NCI-H524 treated with DMSO at 0.1 percent for 48 hours (cell line): ENCODE data around the gene KRT85.
A peak's percentile ranks its signal among the peaks of the same experiment; 100 is the strongest.
"Not testable (repeated sequence)": the region's sequence is repeated elsewhere in the genome, so short reads cannot be mapped to it uniquely, and the experiment has no call there.

Experiments used
- DNase-seq: peaks from one replicate; lab custom pipeline; 2025; lab: John Stamatoyannopoulos, UW

Gene KRT85

GRCh38 chr12:52366738-52367485 is at the start of gene KRT85:
TSS of gene KRT85 (minus strand) at chr12:52367481. CDS start at chr12:52367405, 76 bp downstream.
- no peak for DNase-seq

GRCh38 chr12:52416795-52417194 is 49.5 kb upstream of the KRT85 start:
- no peak for DNase-seq

- DNase-seq: no peak
These were observed 48.8 kb upstream of the KRT85 start for GRCh38 chr12:52415870-52416750.

- no peak for DNase-seq
These were observed 47.7 kb upstream of the KRT85 start for GRCh38 chr12:52414936-52415335.

DNA sequence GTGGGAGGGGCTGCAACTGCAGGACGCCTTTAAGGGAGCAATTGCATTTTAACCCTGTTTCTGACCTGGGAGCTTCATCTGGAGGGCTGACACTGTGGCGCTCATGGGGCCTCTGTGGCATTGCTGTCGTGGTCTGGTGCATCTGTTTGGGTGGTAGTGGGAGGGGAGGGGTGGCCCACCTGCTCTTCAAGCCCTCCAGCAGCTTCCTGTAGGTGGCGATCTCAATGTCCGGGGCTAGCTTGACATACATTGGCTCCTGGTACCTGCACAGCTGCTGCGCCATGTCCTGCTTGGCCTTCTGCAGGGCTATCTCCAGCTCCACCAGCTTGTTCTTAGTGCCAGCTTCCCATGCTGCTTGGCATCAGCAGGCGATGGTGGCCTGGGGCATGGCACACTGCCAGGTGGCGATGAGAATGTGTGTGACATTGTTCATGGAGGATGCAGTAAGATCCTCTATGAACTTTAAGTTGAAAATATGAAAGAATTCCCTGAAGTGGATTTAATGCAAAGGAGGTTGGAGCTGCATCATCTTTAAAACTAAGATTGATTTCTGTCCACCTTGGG is 46.6 kb upstream of the KRT85 start:
- DNase-seq: no peak

GRCh38 chr12:52413202-52413601 is 45.9 kb upstream of the KRT85 start:
- no peak for DNase-seq

DNA sequence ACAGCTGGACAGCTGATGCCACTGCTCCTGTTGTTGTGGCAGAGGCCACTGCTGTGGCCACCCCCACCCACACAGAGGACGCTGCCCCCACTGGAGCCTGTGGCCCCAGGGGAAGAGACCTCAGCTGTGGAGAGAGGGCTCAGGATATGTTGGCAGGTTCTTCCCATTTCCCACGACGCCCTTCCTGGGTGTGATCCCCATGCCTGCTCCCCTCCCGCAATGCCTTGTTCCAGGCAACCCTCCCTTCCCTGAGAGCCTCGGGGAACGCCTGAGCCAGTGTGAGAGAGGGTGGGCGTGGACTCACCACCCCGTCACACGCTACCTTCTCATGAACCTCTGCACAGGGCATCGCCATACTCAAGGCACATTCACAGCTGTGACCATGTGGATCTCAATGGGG is 44.5 kb upstream of the KRT85 start:
- no peak for DNase-seq

DNA sequence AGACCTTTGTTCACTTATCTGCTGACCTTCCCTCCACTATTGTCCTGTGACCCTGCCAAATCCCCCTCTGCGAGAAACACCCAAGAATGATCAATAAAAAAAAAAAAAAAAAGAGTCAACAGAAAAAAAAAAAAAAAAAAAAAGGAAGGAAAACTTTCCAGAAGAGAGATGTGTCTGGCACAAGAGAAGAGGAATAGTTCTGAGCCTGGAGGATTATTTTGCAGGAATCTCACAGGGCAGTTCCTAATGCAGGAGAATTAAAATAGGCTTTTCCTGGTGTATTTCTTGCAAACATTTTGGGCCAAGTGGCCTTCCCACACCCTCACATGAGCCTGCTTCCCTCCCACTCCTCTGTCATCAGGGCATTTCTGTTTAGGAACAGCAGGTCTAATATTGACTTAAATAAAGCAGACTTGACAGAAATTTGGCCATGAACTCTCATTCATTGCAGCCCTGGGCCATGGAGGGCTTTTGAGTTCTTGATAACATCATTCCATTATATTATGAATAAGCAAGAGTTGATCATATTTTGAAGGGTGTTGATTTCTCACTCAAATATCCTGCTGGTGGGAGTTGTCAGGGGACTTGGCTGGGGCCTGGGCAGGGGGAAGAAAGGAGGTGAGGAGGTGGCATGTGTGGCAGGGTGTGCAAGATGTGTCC is 43.4 kb upstream of the KRT85 start:
- not testable (repeated sequence) for DNase-seq

GRCh38 chr12:52407918-52408317 is 40.6 kb upstream of the KRT85 start:
- no peak for DNase-seq

DNA sequence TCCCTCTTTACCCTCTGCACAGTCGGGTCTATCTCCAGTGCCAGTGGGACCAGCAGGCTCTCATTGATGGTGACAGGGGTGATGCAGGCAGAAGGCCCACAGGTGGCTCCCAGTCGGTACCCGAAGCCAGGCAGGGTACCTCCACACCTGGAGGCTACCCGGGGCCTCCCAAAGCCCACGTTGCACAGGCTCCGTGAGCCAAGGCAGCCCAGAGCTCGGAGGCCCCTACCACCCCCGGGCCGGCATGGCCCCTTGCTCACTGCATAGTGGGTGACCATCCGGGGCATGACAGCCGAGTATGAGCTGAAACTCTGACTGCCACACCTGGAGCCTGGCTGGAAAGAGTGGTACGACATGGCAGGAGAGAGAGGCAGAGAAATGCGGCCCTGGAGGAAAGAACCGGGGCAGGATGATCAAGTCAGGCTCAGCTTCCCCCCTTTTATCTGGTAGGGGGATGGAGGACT is 38.7 kb upstream of the KRT85 start, which contains the start of gene KRT82:
KRT82 (minus strand) TSS at position 414 of the 464 bp plus-strand sequence; CDS start at position 356, 58 bp downstream.
- no peak for DNase-seq

GRCh38 chr12:52404951-52405350 is 37.7 kb upstream of the KRT85 start:
- DNase-seq: no peak

DNA sequence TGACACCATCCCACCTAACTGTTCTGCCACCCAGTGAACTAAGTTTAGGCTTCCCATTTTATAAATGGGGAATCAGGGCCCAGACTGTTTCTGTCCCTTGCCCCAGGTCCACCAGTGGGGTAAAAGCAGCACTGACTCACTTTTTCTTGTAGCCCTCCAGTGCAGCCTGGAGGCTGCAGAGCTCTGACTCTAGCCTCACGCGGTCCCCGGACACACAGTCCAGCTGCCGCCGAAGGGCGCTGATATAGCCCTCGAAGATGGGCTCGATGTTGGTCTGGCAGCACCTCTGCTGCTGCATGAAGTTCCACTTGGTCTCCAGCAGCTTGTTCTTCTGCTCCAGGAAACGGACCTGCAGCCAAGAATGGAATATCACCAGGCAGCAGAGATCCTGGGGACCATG is 36.3 kb upstream of the KRT85 start:
- DNase-seq: no peak

DNA sequence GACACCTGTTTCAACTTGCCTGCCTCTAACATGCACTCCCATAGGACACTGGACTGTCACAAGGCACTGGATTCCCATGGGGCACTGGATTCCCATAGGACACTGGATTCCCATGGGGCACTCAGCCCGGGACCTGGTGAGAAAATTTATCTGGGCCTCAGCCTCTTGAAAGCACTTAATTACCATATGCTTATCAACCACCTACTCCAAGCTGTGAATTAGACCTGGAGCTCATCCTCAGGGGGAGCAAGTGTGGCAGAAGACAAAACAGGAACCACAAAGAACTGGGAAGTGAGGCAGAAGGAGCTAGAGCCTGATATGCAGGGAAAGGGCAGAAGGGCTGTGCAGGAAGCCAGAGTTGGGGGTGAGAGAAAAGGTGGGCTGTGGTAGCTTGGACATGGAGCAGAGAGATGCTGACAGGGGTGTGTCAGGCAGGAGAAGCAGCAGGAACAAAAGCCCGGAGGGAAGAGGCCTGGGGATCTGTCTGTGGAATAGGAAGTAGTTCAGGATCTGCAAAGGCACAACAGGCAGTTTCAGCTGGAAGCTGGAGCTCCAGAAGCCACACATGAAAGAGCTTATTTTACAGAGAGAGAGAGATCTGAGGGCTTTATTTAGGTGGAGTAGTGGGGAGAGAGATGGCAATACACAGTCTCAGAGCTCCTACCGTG is 35.7 kb upstream of the KRT85 start:
- no peak for DNase-seq

- no peak for DNase-seq
These were observed 35.1 kb upstream of the KRT85 start for GRCh38 chr12:52402377-52402776.

DNA sequence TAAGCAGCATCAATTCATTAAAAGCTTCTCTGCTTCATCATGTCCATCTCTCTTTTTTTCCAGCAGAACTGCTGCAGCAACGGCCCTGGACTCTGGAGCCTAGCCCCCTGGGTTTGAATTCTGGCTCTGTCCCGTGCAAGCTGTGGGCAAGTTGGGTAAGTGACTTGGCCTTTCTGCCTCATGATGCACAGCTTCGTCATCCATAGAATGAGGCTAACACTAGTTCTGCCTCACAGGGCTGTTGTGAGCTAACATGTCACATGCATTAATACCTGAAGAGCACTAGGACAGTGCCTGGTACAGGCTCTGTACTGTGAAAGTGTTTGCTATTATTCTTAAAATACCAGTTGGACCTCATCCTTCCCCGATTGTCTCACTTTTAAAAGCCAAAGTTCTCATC is 34.6 kb upstream of the KRT85 start:
- no peak for DNase-seq

- no peak for DNase-seq
These were observed 34.2 kb upstream of the KRT85 start for GRCh38 chr12:52401526-52401925.

DNA sequence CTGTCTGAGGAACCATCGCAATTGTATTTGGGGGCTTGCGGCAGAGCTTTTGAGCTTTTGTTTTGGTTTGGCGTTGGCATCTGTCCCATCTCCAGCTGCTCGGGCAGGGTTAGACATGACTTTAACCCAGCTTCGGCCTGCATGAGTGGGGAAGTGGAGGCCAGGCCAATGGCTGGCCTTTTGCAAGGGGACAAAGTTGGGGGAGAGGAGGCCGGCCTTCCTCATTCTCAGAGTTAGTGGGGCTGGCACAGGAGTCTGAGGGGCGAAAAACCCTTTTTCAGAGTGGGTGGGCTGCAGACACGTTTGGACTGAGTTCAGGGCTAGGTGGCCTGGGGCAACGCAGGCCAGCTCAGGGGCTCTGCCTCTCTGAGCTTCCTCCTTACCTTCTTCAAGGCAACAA is 33.6 kb upstream of the KRT85 start:
- DNase-seq: no peak

DNA sequence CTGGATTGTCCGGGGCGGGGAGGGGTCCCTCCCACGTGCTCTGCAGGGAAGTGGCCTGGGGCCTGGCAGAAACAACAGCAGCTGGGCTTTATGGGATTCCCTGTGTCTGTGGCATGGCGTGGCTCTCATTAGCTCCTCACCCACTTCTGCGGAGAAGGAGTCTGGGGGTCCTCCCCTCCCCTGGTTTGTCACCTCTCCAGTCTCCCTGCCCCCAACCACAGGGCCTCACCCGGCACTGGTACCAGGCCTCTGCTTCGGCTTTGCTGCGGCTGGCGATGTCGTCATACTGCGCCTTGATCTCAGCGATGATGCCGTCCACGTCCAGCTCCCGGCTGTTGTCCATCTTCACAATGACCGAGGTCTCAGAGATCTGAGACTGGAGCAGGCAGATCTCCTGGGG is 32.5 kb upstream of the KRT85 start:
- no peak for DNase-seq

DNA sequence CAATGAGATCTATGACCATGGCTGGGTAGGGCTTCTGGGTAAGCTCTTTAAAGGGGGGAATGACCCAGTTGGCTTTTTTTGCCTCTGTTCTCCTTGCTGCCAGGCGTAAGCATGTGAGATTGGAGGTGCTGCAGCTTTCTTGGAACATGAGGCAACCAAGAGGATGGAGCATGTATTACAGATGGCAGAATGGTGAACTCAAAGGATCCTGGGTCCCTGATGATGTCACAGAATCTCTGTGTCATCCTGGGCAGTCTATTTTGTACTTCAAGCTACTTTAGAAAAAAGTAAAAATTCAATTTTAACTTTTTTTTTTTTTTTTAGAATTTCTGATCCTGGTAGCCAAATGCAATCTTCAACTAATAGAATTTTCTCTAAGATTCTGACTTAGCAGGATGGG is 30.9 kb upstream of the KRT85 start:
- DNase-seq: no peak

DNA sequence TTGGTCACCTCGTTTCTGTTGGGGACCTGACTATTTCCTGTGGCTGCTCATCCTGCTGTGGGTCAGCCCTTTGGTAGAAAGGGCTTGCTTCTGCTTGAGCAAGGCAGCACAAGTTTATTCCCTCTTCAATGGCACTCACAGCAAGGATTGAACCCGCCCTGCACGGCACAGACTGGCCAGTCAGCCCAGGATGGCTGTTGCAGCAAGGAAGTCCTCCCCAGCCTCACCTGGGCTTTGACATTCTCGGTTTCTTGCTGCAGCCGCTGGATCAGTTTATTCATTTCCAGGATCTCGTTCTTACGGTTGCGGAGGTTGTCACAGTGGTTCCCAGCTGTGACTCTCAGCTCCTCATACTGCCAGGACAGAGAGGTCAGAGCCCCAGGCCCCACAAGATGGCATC is 29.4 kb upstream of the KRT85 start:
- DNase-seq: no peak

DNA sequence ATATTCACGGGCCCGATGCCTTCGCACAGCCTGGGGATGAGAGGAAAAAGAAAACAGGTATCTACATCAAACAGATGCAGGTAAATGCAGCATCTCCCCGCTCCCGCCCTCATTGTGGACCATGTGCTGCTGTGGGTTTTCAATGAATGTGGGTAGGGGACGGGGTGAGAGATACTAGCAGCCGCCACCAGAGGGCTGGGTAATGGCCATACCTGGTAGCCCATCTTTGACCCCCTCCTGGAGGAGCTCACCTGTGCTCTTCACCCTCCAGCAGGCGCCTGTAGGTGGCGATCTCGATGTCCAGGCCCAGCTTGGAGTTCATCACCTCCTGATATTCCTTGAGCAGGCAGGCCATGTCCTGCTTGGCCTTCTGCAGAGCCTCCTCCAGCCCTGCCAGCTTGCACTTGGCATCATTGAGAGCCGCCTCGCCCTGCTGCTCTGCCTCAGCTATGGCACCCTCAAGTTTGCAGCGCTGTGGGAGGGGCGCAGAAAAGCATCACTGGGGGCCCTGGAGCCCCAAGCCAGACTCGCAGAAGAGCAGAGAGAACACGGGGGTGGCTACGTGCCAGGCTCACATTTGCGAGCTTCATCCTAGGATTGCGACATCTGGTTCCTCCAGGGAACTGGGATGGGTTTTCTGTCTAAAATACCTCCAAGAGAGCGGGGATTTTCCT is 28.6 kb upstream of the KRT85 start:
- DNase-seq: peak; percentile 74
